Neural cell (in vitro differentiated cells): ENCODE results near the gene ZNF205. TPM values are rescaled to one million over a fixed set of nuclear protein-coding genes. Genes with fewer than 3 reads are reported as not detected.
"Not testable (repeated sequence)": the region's sequence is repeated elsewhere in the genome, so short reads cannot be mapped to it uniquely, and the experiment has no call there.

Source experiments
- H2AFZ ChIP-seq: fragments of 200-600, 300-800 bp; sonication (generic), shearing (Covaris generic); 2 replicates; pipeline ENCODE4 v1.6.0; 2014; ENCODE audit warnings: low read depth, mild to moderate bottlenecking, antibody characterized with exemption, low read length, moderate library complexity
- H3F3A ChIP-seq: fragments of 200-600 bp; shearing (Covaris generic); 2 replicates; pipeline ENCODE4 v1.6.1; 2016; ENCODE audit warnings: mild to moderate bottlenecking, moderate library complexity, mixed read lengths, antibody characterized with exemption, low read length; ENCODE audit not compliant: insufficient read depth, poor library complexity, severe bottlenecking
- H3K27ac ChIP-seq: fragments of 200-600, 300-800 bp; sonication (generic), shearing (Covaris generic); 2 replicates; pipeline ENCODE4 v1.5.1; 2014; ENCODE audit warnings: mild to moderate bottlenecking, low read length, moderate library complexity
- H3K27me3 ChIP-seq: fragments of 300-800, 200-600 bp; sonication (generic), shearing (Covaris generic); 2 replicates; pipeline ENCODE4 v1.6.0; 2014; ENCODE audit warnings: mild to moderate bottlenecking, low read depth, low read length, moderate library complexity; ENCODE audit not compliant: insufficient read depth
- H3K36me3 ChIP-seq: fragments of 300-800, 200-600 bp; sonication (generic), shearing (Covaris generic); 2 replicates; pipeline ENCODE4 v1.5.1; 2014; ENCODE audit warnings: mild to moderate bottlenecking, antibody characterized with exemption, low read length, moderate library complexity; ENCODE audit not compliant: insufficient read depth
- H3K4me2 ChIP-seq: fragments of 300-800, 200-600 bp; sonication (generic), shearing (Covaris generic); 2 replicates; pipeline ENCODE4 v1.6.0; 2014; ENCODE audit warnings: mild to moderate bottlenecking, low read length
- H3K4me3 ChIP-seq: fragments of 300-800, 200-600 bp; sonication (generic), shearing (Covaris generic); 2 replicates; pipeline ENCODE4 v1.5.1; 2014; ENCODE audit warnings: mild to moderate bottlenecking, low read length, moderate library complexity
- H3K79me2 ChIP-seq: fragments of 200-600 bp; shearing (Covaris generic); replicated peaks from 2 replicates; pipeline ENCODE4 v1.6.0; 2014; ENCODE audit warnings: mild to moderate bottlenecking, low read length, moderate library complexity; ENCODE audit not compliant: insufficient read depth
- H3K9ac ChIP-seq: fragments of 300-800, 200-600 bp; sonication (generic), shearing (Covaris generic); 2 replicates; pipeline ENCODE4 v1.6.1; 2016; ENCODE audit warnings: mild to moderate bottlenecking, low read length, mixed read lengths
- H3K9me2 ChIP-seq: fragments of 200-600 bp; shearing (Covaris generic); 2 replicates; pipeline ENCODE4 v1.6.1; 2016; ENCODE audit warnings: mild to moderate bottlenecking, low read length, mixed read lengths; ENCODE audit not compliant: insufficient read depth
- H3K9me3 ChIP-seq: fragments of 200-600, 300-800 bp; sonication (generic), shearing (Covaris generic); 2 replicates; pipeline ENCODE4 v1.6.1; 2016; ENCODE audit warnings: mild to moderate bottlenecking, mixed run types, low read length, moderate library complexity, mixed read lengths
- H4K20me1 ChIP-seq: fragments of 200-600 bp; shearing (Covaris generic); 2 replicates; pipeline ENCODE4 v1.6.1; 2016; ENCODE audit warnings: mild to moderate bottlenecking, mixed run types; ENCODE audit not compliant: insufficient read depth
- EP300 ChIP-seq: fragments of 450-650 bp; conservative IDR thresholded peaks from 2 replicates; pipeline ENCODE4 v1.6.1; 2014; ENCODE audit warnings: antibody characterized with exemption, mild to moderate bottlenecking, moderate library complexity; ENCODE audit not compliant: poor library complexity, severe bottlenecking
- EZH2 ChIP-seq: fragments of 200-600, 300-800 bp; shearing (Covaris generic), sonication (generic); IDR thresholded peaks from 2 replicates; pipeline ENCODE4 v1.6.1; 2014; ENCODE audit warnings: antibody characterized with exemption, low read length, borderline replicate concordance, mild to moderate bottlenecking; ENCODE audit not compliant: insufficient read depth, poor library complexity, severe bottlenecking
- REST ChIP-seq: IDR thresholded peaks from 2 replicates; pipeline ENCODE4 v1.6.1; 2012; ENCODE audit warnings: borderline replicate concordance
- polyA plus RNA-seq: library from polyadenylated mRNA; depleted of rRNA; stranded (reverse); fragments of >200 nt; gene quantifications from 2 replicates; pipeline ENCODE4 v1.2.3, GENCODE V29; 2014

Gene ZNF205
- polyA plus RNA-seq, 1 donor from 2014 or later: 30.0 TPM

- Histone ChIP-seq H3F3A (no peaks in the 10 kb centered on the region), H3K79me2 (no peaks in the 10 kb centered on the region), H3K9ac (no peak overlapping the region), H3K9me2 (no peaks in the 10 kb centered on the region), H3K27ac (no peak overlapping the region), H3K4me3 (no peak overlapping the region), H3K36me3 (no peaks in the 10 kb centered on the region), H3K4me2 (no peak overlapping the region), H3K27me3 (no peaks in the 10 kb centered on the region), H3K9me3 (no peaks in the 10 kb centered on the region), H2AFZ (no peak overlapping the region), H4K20me1 (no peaks in the 10 kb centered on the region)
- TF ChIP-seq REST: no peak
- no peak for TF ChIP-seq EP300
These were observed 41.7 kb upstream of the ZNF205 start for GRCh38 chr16:3070608-3071111.

DNA sequence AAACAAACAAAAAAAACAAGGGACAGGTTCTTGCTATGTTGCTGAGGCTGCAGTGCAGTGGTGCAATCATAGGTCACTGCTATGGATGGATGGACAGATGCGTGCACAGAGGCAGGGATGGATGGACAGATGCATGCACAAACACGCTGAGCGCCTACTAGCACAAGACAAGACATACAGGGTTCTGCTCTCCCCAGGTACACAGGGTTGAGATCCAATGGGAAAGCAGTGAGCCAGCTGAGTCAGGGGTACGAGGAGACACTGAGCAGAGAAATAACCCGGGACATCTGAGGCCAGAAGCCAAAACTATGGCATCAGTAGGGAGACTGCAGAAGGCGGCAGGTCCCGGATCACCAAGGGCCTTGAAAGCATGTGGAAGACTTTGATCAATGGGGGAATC is 40.7 kb upstream of the ZNF205 start:
- H3K27me3 ChIP-seq: no peaks in the 10 kb centered on the region
- no peaks in the 10 kb centered on the region for H4K20me1 ChIP-seq
- no peak overlapping the region for H3K4me3 ChIP-seq
- no peaks in the 10 kb centered on the region for H3K9me2 ChIP-seq
- H3K27ac ChIP-seq: no peak overlapping the region
- no peak for TF ChIP-seq EZH2
- no peaks in the 10 kb centered on the region for H3K36me3 ChIP-seq
- H2AFZ ChIP-seq: no peak overlapping the region
- no peak overlapping the region for H3K9ac ChIP-seq
- no peak overlapping the region for H3K4me2 ChIP-seq
- H3K9me3 ChIP-seq: no peaks in the 10 kb centered on the region
- no peaks in the 10 kb centered on the region for H3K79me2 ChIP-seq
- no peaks in the 10 kb centered on the region for H3F3A ChIP-seq

DNA sequence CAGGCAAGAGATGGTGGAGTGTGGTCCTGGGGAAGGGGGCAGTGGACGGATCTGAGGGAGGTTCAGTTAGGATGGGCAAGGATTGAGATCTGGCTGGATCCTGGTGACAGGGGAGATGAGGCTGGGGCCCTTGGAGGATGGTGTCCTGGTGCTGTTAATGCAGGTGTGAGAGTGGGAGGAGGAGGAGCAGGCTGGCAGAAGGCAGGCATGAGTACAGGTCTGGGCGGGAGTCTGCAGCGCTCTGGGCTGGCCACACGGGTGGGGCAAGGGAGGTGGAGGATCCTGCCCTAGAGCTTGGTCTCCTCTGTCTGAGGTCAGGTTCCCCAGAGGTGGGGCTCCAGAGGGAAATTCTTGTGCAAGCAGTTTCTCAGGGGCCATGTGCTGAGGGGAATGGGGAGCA is 40.2 kb upstream of the ZNF205 start:
- not testable (repeated sequence) for H3K79me2 ChIP-seq, H3K9me3 ChIP-seq, H3K4me3 ChIP-seq, H3F3A ChIP-seq, H3K27me3 ChIP-seq, H2AFZ ChIP-seq, H3K36me3 ChIP-seq, H3K27ac ChIP-seq, H3K9me2 ChIP-seq, H3K4me2 ChIP-seq, H3K9ac ChIP-seq, H4K20me1 ChIP-seq

DNA sequence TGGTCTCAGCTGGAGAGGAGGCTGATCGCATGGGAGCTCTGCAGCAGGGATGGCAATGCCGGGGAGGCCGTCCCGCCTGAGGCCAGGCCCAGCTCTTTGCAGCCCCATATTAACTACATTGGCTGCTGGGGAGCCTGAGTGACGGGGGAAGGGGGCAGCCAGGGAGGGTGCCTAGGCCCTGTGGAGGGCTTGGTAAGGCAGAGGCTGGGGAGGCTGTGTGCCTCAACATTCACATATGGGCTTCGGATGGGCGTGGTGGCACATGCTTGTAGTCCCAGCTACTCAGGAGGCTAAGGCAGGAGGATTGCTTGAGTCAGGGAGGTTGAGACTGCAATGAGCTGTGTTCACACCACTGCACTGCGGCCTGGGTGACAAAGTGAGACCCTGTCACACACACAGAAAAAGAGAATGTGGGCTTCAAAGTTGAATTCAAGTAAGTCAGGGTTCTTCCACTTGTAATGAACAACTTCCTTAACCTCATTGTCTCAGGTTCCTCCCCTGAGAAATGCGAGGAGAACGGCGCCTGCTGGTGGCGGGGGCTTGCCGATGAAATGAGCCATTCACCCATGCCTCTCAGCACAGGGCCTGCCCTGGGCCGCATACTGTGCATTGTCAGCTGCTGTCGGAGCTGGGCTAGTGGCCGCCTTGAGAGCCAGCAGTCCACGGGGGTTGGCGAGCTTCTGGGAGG is 39.7 kb upstream of the ZNF205 start:
- H2AFZ ChIP-seq, H3K27me3 ChIP-seq, H3F3A ChIP-seq, H4K20me1 ChIP-seq, H3K4me2 ChIP-seq, H3K9me2 ChIP-seq, H3K4me3 ChIP-seq, H3K9me3 ChIP-seq, H3K27ac ChIP-seq, H3K9ac ChIP-seq, H3K36me3 ChIP-seq, H3K79me2 ChIP-seq: not testable (repeated sequence)
